Astrocyte (in vitro differentiated cells and primary cell): Measurements from ENCODE around the gene CPSF4. TPM values are rescaled to one million over a fixed set of nuclear protein-coding genes. Genes with fewer than 3 reads are reported as not detected.

ENCODE experiments used
- DNase-seq: peaks from one replicate; pipeline ENCODE4 v3.0.0-alpha.2; 2010; ENCODE audit warnings: low read depth
- FAIRE-seq: peaks from 2 replicates; lab custom pipeline; 2011; peaks lifted over from hg19 to GRCh38; lab: Jason Lieb, UNC
- H2AFZ ChIP-seq: 2 replicates; pipeline ENCODE4 v1.6.0; 2012; ENCODE audit warnings: low read depth, low read length, inconsistent platforms
- H3K27ac ChIP-seq: 2 replicates; pipeline ENCODE4 v1.5.1; 2011; ENCODE audit warnings: low read depth, low read length, inconsistent platforms
- H3K27me3 ChIP-seq: 2 replicates; pipeline ENCODE4 v1.6.0; 2011; ENCODE audit warnings: low read length, inconsistent platforms; ENCODE audit not compliant: insufficient read depth
- H3K36me3 ChIP-seq: 2 replicates; pipeline ENCODE4 v1.5.1; 2011; ENCODE audit warnings: low read length, inconsistent platforms; ENCODE audit not compliant: insufficient read depth
- H3K4me1 ChIP-seq: 2 replicates; pipeline ENCODE4 v1.5.1; 2011; ENCODE audit warnings: low read length, inconsistent platforms; ENCODE audit not compliant: insufficient read depth
- H3K4me2 ChIP-seq: 2 replicates; pipeline ENCODE4 v1.6.0; 2012; ENCODE audit warnings: low read length, inconsistent platforms
- H3K4me3 ChIP-seq: 2 replicates; pipeline ENCODE4 v1.5.1; 2011; ENCODE audit warnings: low read depth, mild to moderate bottlenecking, low read length, inconsistent platforms; ENCODE audit not compliant: insufficient read depth
- H3K79me2 ChIP-seq: 2 replicates; pipeline ENCODE4 v1.6.0; 2012; ENCODE audit warnings: mild to moderate bottlenecking, low read length, inconsistent platforms; ENCODE audit not compliant: insufficient read depth
- H3K9ac ChIP-seq: 2 replicates; pipeline ENCODE4 v1.6.0; 2012; ENCODE audit warnings: mild to moderate bottlenecking, low read length, inconsistent platforms
- H3K9me3 ChIP-seq: 2 replicates; pipeline ENCODE4 v1.5.1; 2012; ENCODE audit warnings: low read depth, mild to moderate bottlenecking, low read length, inconsistent platforms; ENCODE audit not compliant: insufficient read depth
- H4K20me1 ChIP-seq: 2 replicates; pipeline ENCODE4 v1.6.0; 2012; ENCODE audit warnings: low read length, inconsistent platforms; ENCODE audit not compliant: insufficient read depth
- H3K27ac Mint-ChIP-seq: one replicate; pipeline ENCODE4 v1.8.0; 2021; ENCODE audit warnings: mild to moderate bottlenecking, mixed read lengths; ENCODE audit not compliant: unreplicated experiment
- H3K27me3 Mint-ChIP-seq: one replicate; pipeline ENCODE4 v1.8.0; 2021; ENCODE audit warnings: low read depth, mixed read lengths; ENCODE audit not compliant: unreplicated experiment
- H3K36me3 Mint-ChIP-seq: one replicate; pipeline ENCODE4 v1.8.0; 2021; ENCODE audit warnings: low read depth, mixed read lengths; ENCODE audit not compliant: unreplicated experiment
- H3K4me1 Mint-ChIP-seq: one replicate; pipeline ENCODE4 v1.8.0; 2021; ENCODE audit warnings: low read depth, mixed read lengths; ENCODE audit not compliant: unreplicated experiment
- H3K4me3 Mint-ChIP-seq: one replicate; pipeline ENCODE4 v1.8.0; 2021; ENCODE audit warnings: mild to moderate bottlenecking, moderate library complexity, mixed read lengths; ENCODE audit not compliant: unreplicated experiment
- H3K9me3 Mint-ChIP-seq: one replicate; pipeline ENCODE4 v1.8.0; 2021; ENCODE audit warnings: mild to moderate bottlenecking, mixed read lengths; ENCODE audit not compliant: unreplicated experiment
- CTCF ChIP-seq: IDR thresholded peaks from 2 replicates; pipeline ENCODE4 v1.5.1; 2011; ENCODE audit warnings: low read depth, mild to moderate bottlenecking, inconsistent platforms, low read length, moderate library complexity; ENCODE audit not compliant: insufficient read depth
- EZH2 ChIP-seq: IDR thresholded peaks from 2 replicates; pipeline ENCODE4 v1.6.1; 2012; ENCODE audit warnings: mild to moderate bottlenecking, low read length, inconsistent platforms; ENCODE audit not compliant: insufficient read depth
- total RNA-seq: library from RNA; stranded (reverse); gene quantifications from 2 replicates; pipeline ENCODE4 v1.2.1, GENCODE V29; 2021

CPSF4 gene
- total RNA-seq, 1 donor from 2014 or later: 46.8 TPM

GRCh38 chr7:99493823-99494222 lies 55.1 kb downstream of the CPSF4 start:
- Histone ChIP-seq H2AFZ (no peak overlapping the region), H3K9ac (no peak overlapping the region), H3K36me3 (peaks cover 16% of the 10 kb centered on the region), H3K4me1 (peaks cover 8% of the 10 kb centered on the region), H3K27ac (no peak overlapping the region), H3K27me3 (no peaks in the 10 kb centered on the region), H3K4me2 (no peak overlapping the region), H3K4me3 (no peak overlapping the region), H3K79me2 (peaks cover 50% of the 10 kb centered on the region), H3K9me3 (peaks cover 13% of the 10 kb centered on the region), H4K20me1 (peaks cover 29% of the 10 kb centered on the region)
- H3K27ac Mint-ChIP-seq: no peak overlapping the region
- FAIRE-seq: no peak
- no peak overlapping the region for H3K4me3 Mint-ChIP-seq
- peaks cover 32% of the 10 kb centered on the region for H3K36me3 Mint-ChIP-seq
- peaks cover 8% of the 10 kb centered on the region for H3K4me1 Mint-ChIP-seq
- no peak for DNase-seq
- no peak for TF ChIP-seq EZH2
- no peak for TF ChIP-seq CTCF
- H3K9me3 Mint-ChIP-seq: peaks cover 19% of the 10 kb centered on the region
- no peaks in the 10 kb centered on the region for H3K27me3 Mint-ChIP-seq

GRCh38 chr7:99497766-99498545 lies 59.2 kb downstream of the CPSF4 start:
- H3K9me3 Mint-ChIP-seq: peaks cover 16% of the 10 kb centered on the region
- H3K27me3 Mint-ChIP-seq: no peaks in the 10 kb centered on the region
- peaks cover 13% of the 10 kb centered on the region for H3K9me3 ChIP-seq
- no peak overlapping the region for H3K27ac ChIP-seq
- TF ChIP-seq EZH2 (no peak), CTCF (no peak)
- peak overlapping the region; percentile 7 for H3K27ac Mint-ChIP-seq
- peak overlapping the region; percentile 97 for H3K4me3 ChIP-seq
- peaks cover 22% of the 10 kb centered on the region for H3K36me3 Mint-ChIP-seq
- FAIRE-seq (no peak), DNase-seq (no peak)
- H2AFZ ChIP-seq: no peak overlapping the region
- H4K20me1 ChIP-seq: peaks cover 32% of the 10 kb centered on the region
- peak overlapping the region; percentile 97 for H3K4me2 ChIP-seq
- no peaks in the 10 kb centered on the region for H3K27me3 ChIP-seq
- H3K4me1 ChIP-seq: peaks cover 8% of the 10 kb centered on the region
- H3K4me1 Mint-ChIP-seq: peaks cover 9% of the 10 kb centered on the region
- H3K9ac ChIP-seq: peak overlapping the region; percentile 96
- H3K4me3 Mint-ChIP-seq: peak overlapping the region; percentile 100
- H3K36me3 ChIP-seq: peaks cover 14% of the 10 kb centered on the region
- H3K79me2 ChIP-seq: peaks cover 72% of the 10 kb centered on the region

- no peak for TF ChIP-seq EZH2
- TF ChIP-seq CTCF: no peak
- peaks cover 9% of the 10 kb centered on the region for H3K4me1 Mint-ChIP-seq
- Histone ChIP-seq H3K9me3 (peaks cover 10% of the 10 kb centered on the region), H3K79me2 (peaks cover 68% of the 10 kb centered on the region), H3K9ac (peak overlapping the region; percentile 96), H3K4me2 (peak overlapping the region; percentile 97), H3K4me3 (peak overlapping the region; percentile 97), H4K20me1 (peaks cover 32% of the 10 kb centered on the region), H2AFZ (no peak overlapping the region), H3K36me3 (peaks cover 10% of the 10 kb centered on the region), H3K4me1 (peaks cover 8% of the 10 kb centered on the region), H3K27me3 (no peaks in the 10 kb centered on the region), H3K27ac (no peak overlapping the region)
- DNase-seq: no peak
- peak overlapping the region; percentile 56 for H3K27ac Mint-ChIP-seq
- peaks cover 16% of the 10 kb centered on the region for H3K36me3 Mint-ChIP-seq
- H3K27me3 Mint-ChIP-seq: no peaks in the 10 kb centered on the region
- FAIRE-seq: no peak
- peak overlapping the region; percentile 100 for H3K4me3 Mint-ChIP-seq
- peaks cover 10% of the 10 kb centered on the region for H3K9me3 Mint-ChIP-seq
Observed at GRCh38 chr7:99498546-99498944, 59.8 kb downstream of the CPSF4 start.
